OCI-LY3 (cell line): ENCODE results near the gene APOBEC3A.

Source experiments
- H2AFZ ChIP-seq: fragments of 200-600, 300-600 bp; shearing (Covaris generic); 2 replicates; pipeline ENCODE4 v1.6.0; 2014; ENCODE audit warnings: antibody characterized with exemption, low read depth, low read length
- H3K27ac ChIP-seq: fragments of 200-600, 300-600 bp; sonication (generic); 2 replicates; pipeline ENCODE4 v1.5.1; 2014; ENCODE audit warnings: mild to moderate bottlenecking, low read length, moderate library complexity, mixed read lengths
- H3K27me3 ChIP-seq: fragments of 200-600, 300-600 bp; sonication (generic); 2 replicates; pipeline ENCODE4 v1.6.1; 2014; ENCODE audit warnings: low read depth, low read length, mixed read lengths
- H3K36me3 ChIP-seq: fragments of 200-600, 300-600 bp; sonication (generic); replicated peaks from 2 replicates; pipeline ENCODE3; 2014; ENCODE audit warnings: low read depth, low read length, mixed read lengths
- H3K4me1 ChIP-seq: fragments of 300-600, 200-600 bp; sonication (generic); 2 replicates; pipeline ENCODE4 v1.6.1; 2014; ENCODE audit warnings: low read length, mixed read lengths
- H3K4me2 ChIP-seq: fragments of 200-600, 300-600 bp; sonication (generic); 2 replicates; pipeline ENCODE4 v1.6.1; 2014; ENCODE audit warnings: low read length, mixed read lengths
- H3K4me3 ChIP-seq: fragments of 300-600, 200-600 bp; sonication (generic); 2 replicates; pipeline ENCODE4 v1.5.1; 2014; ENCODE audit warnings: antibody characterized with exemption, mild to moderate bottlenecking, low read length, moderate library complexity
- H3K79me2 ChIP-seq: fragments of 300-600, 200-600 bp; shearing (Covaris generic); 2 replicates; pipeline ENCODE4 v1.6.1; 2014; ENCODE audit warnings: mild to moderate bottlenecking, low read length, mixed read lengths
- H3K9ac ChIP-seq: fragments of 300-600, 200-600 bp; shearing (Covaris generic); 2 replicates; pipeline ENCODE4 v1.6.0; 2014; ENCODE audit warnings: mild to moderate bottlenecking, low read length, moderate library complexity
- H3K9me3 ChIP-seq: fragments of 200-600, 300-600 bp; shearing (Covaris generic); 2 replicates; pipeline ENCODE4 v1.6.1; 2014; ENCODE audit warnings: low read length, mixed read lengths; ENCODE audit not compliant: insufficient read depth
- H4K20me1 ChIP-seq: fragments of 200-600, 300-600 bp; sonication (generic); 2 replicates; pipeline ENCODE4 v1.6.1; 2016; ENCODE audit warnings: low read length, mixed read lengths; ENCODE audit not compliant: insufficient read depth
- EZH2phosphoT487 ChIP-seq: fragments of 200-600 bp; shearing (Covaris generic); IDR thresholded peaks from 2 replicates; pipeline ENCODE4 v1.6.1; 2018; ENCODE audit warnings: antibody characterized with exemption, mixed run types, low read depth
- TF ChIP-seq, protein P1 (sequence below): fragments of 200-600, 300-600 bp; sonication (generic); IDR thresholded peaks from 2 replicates; pipeline ENCODE4 v1.5.1; 2014; ENCODE audit warnings: antibody characterized with exemption, low read length, low read depth

The APOBEC3A gene

DNA sequence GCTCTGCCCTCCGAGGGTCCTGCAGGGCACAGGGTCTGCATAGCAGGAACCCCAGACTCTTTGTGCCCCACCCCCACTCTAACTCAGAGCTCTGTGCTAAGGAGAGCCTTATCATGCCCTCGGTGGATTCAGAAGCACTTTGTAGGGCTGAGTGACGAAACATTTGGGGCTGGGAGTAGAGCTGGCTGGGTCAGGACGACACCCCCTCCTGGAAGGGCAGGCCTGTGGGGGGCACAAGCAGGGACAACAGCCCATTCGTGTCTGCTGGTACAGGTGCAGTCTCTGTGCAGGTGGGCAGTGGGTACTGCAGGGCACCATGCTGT is 8.9 kb downstream of the APOBEC3A start:
- Histone ChIP-seq H3K9ac (no peak overlapping the region), H4K20me1 (no peaks in the 10 kb centered on the region), H3K27me3 (peaks cover 18% of the 10 kb centered on the region; the same call in 1 of the 2 replicates), H3K36me3 (no peaks in the 10 kb centered on the region), H3K4me1 (peaks cover 37% of the 10 kb centered on the region), H3K4me2 (no peak overlapping the region), H2AFZ (no peak overlapping the region), H3K9me3 (no peaks in the 10 kb centered on the region), H3K79me2 (no peaks in the 10 kb centered on the region), H3K4me3 (no peak overlapping the region), H3K27ac (no peak overlapping the region)
- TF ChIP-seq, protein P1, sequence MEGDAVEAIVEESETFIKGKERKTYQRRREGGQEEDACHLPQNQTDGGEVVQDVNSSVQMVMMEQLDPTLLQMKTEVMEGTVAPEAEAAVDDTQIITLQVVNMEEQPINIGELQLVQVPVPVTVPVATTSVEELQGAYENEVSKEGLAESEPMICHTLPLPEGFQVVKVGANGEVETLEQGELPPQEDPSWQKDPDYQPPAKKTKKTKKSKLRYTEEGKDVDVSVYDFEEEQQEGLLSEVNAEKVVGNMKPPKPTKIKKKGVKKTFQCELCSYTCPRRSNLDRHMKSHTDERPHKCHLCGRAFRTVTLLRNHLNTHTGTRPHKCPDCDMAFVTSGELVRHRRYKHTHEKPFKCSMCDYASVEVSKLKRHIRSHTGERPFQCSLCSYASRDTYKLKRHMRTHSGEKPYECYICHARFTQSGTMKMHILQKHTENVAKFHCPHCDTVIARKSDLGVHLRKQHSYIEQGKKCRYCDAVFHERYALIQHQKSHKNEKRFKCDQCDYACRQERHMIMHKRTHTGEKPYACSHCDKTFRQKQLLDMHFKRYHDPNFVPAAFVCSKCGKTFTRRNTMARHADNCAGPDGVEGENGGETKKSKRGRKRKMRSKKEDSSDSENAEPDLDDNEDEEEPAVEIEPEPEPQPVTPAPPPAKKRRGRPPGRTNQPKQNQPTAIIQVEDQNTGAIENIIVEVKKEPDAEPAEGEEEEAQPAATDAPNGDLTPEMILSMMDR: no peak
- TF ChIP-seq EZH2phosphoT487: no peak

DNA sequence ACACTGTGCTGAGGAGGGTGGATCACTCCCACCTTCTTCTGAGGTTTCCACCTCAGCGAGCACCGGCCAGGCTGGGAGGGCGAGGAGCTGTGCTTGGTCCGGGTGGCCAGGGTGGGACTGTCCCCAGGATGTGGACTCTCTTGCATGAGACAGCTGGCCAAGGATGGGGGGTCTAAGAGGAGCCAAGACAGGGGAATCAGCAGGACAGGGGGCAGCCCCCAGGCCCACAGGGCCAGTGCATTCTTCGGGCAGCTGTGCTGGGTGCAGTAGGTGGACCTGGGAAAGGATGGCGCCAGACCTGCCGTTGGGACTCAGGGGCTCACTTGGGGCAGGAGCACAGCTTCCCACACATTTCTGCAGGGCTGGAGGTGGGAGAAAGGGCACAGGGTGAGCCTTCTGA is 9.5 kb downstream of the APOBEC3A start:
- Histone ChIP-seq H4K20me1 (no peaks in the 10 kb centered on the region), H3K9me3 (no peaks in the 10 kb centered on the region), H3K4me1 (peaks cover 37% of the 10 kb centered on the region), H3K9ac (no peak overlapping the region), H3K79me2 (no peaks in the 10 kb centered on the region), H3K4me2 (no peak overlapping the region), H3K27ac (no peak overlapping the region), H2AFZ (no peak overlapping the region), H3K27me3 (peaks cover 20% of the 10 kb centered on the region; the same call in 1 of the 2 replicates), H3K4me3 (no peak overlapping the region), H3K36me3 (no peaks in the 10 kb centered on the region)
- TF ChIP-seq, protein P1: no peak
- TF ChIP-seq EZH2phosphoT487: no peak

- TF ChIP-seq EZH2phosphoT487: no peak
- TF ChIP-seq, protein P1: no peak
Observed at GRCh38 chr22:38967451-38968450, 10.3 kb downstream of the APOBEC3A start.

DNA sequence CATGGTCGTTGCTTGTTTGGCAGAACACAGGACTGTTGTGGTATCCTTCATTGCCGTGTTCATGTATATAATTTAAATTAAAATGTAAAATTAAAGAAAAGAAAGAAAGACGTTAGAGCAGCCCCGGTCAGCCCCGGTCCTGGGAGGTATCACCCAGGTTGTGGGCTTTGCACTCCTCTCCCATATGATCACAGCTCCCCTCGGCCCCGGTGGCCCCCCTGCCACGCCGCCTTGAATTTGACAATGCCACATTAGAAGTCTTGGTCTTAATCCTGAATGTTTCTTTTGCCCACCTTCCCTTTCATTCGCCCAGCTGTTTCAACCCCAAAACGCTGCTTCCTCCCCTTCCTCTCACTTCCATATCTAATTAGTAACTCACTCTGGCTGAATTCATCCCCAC is 11.4 kb downstream of the APOBEC3A start:
- no peak for TF ChIP-seq EZH2phosphoT487
- TF ChIP-seq, protein P1: no peak
- Histone ChIP-seq H3K36me3 (no peaks in the 10 kb centered on the region), H3K9ac (no peak overlapping the region), H3K4me3 (peak overlapping the region; percentile 15; the same call in 1 of the 2 replicates), H3K4me2 (peak overlapping the region; percentile 55), H3K27ac (no peak overlapping the region), H3K79me2 (no peaks in the 10 kb centered on the region), H3K27me3 (peaks cover 20% of the 10 kb centered on the region; the same call in 1 of the 2 replicates), H3K4me1 (peaks cover 33% of the 10 kb centered on the region), H4K20me1 (no peaks in the 10 kb centered on the region), H2AFZ (no peak overlapping the region), H3K9me3 (no peaks in the 10 kb centered on the region)

More at GRCh38 chr22:38967451-38968450, 10.3 kb downstream of the APOBEC3A start:
- Histone ChIP-seq H3K9me3 (no peaks in the 10 kb centered on the region), H4K20me1 (no peaks in the 10 kb centered on the region), H3K4me2 (peak overlapping the region; percentile 55), H3K79me2 (no peaks in the 10 kb centered on the region), H3K9ac (no peak overlapping the region), H3K27me3 (peaks cover 20% of the 10 kb centered on the region; the same call in 1 of the 2 replicates), H3K4me1 (peaks cover 37% of the 10 kb centered on the region), H3K27ac (no peak overlapping the region), H2AFZ (no peak overlapping the region; the same call in 1 of the 2 replicates), H3K36me3 (no peaks in the 10 kb centered on the region), H3K4me3 (no peak overlapping the region)
